SH-SY5Y (cell line): ENCODE data around the gene PTK6.
A peak's percentile ranks its signal among the peaks of the same experiment; 100 is the strongest.

Experiments used
- GATA2 ChIP-seq: IDR thresholded peaks from 2 replicates; pipeline ENCODE4 v1.6.1; 2011; ENCODE audit warnings: mild to moderate bottlenecking, low read depth, low read length
- GATA3 ChIP-seq: IDR thresholded peaks from 2 replicates; pipeline ENCODE4 v1.6.1; 2011; ENCODE audit warnings: low read depth, mild to moderate bottlenecking, low read length, moderate library complexity

The PTK6 gene

DNA sequence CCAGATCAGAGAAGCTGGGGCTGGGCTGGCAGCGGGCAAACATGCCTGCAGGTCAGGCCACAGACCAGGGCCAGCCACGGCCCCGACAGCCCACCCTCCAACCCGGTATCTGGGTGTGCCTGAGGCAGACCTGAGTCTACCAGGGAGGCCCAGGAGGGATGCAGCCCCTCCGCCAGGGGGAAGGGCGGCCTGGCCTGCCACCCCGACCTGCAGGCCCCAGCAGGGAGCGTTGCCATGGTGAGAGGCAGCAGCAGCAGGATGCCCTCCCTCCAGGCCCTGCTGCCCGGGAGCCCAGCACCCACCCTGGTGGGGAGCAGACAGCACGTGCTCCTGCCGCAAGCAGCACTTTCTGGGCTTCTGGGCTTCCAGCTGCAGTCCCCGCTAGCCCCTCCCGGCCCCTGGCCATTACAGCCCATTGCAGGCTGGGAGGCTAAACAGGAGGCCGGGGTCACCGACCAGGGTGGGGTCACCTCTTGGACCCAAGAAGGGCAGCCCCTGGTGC, 34.5 kb downstream of the PTK6 start:
- TF ChIP-seq GATA3, result no peak
- no peak for TF ChIP-seq GATA2

DNA sequence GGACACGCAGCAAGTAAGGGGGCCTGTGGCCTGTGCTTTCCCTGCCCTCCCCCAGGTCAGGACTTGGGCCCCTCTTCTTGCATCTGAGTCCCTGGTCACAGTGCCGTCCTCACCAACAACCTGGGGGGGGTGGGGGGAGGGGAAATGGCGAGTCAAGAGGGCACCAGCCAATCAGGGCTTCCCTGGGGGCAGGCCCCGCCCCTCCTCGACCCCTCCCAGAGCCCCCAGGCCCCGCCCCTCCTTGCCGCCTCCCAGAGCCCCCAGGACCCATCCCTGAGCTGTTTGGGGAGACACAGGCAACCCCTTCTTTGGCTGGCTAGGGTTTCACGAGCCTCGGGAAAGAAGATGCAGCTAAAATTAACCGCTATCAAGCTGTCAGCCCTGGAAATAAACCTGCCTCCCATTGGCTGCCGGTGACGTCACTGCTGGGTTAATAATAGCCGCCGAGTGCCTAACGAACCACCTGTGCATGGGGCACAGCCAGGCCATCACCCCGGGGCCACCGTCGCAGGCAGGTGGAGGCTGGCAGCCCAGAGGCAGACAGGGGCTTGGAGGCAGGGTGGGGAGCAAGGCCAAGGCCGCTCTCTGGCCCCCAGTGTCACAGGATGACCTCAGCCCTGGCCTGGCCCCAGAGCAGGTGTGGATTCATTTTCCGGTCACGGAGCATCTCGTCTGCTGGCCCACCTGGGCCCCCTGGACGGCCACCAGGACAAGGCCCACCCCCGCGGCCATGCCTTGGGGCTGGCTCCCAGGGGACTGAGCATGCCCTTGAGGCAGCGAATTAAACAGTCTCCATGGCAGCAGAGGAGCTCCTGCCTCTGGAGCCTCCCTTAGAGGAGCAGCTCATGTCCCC, 35.1 kb downstream of the PTK6 start:
- TF ChIP-seq GATA2, result no peak

- TF ChIP-seq GATA3 (no peak), GATA2 (no peak)
Measured at GRCh38 chr20:63500902-63501817, 36.0 kb downstream of the PTK6 start.

DNA sequence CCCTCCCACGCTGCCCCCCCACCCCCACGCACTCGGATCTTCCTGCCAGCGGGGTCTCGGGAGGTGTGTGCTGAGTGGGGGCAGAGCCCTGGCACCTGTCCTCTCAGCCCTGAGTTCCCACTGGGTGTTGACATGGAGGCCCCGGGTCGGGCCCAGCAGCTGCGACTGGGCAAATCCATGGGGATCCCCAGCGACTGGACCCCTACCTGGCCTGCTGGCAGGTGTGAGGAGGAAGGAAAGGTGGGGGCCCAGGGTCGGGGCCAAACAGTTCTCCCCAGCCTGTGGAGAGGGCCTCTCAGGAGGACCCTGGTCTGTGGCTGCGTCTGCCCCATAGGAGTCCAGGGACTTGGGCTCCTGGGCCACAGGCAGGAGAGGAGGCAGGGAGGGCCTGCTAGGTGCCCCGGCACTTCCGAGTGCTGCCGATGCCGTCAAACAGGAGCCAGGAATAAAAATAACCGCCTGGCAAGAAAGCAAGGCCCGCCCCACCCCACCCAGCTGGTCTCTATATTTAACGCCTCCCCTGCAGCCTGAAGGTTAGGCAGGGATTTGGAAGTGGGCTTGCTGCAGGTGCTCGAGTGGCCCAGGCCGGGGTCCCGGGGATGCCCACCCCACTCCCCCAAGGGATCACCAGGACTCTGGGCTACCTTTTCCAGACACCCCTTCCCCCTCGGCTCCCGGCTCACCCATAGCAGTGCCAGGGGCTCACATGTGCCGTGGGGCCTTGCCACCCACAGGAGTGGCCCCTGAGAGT, 36.9 kb downstream of the PTK6 start:
- TF ChIP-seq GATA3, result no peak
- no peak for TF ChIP-seq GATA2

GRCh38 chr20:63499338-63499969, 37.7 kb downstream of the PTK6 start:
- TF ChIP-seq GATA2 (no peak), GATA3 (no peak)

DNA sequence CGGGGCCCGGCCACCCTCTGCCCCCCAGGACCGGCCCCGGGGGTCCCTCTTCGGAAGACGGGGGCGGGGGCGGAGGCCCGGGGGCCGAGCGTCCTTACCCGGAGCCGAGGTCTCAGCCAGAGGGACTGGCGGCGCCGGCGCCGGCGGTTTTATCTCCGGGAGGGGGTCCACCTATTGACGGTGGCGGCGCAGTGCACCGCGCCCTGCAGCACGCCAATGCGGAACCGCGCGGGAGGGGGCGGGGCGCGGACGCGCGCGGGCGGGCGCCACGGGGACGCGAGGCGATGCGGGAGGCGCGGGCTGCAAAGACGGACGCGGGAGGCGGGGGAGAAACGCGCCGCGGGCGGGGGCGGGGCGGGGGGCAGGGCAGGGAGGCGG, 38.2 kb downstream of the PTK6 start, which contains the start of gene EEF1A2:
EEF1A2 (minus strand) TSS at position 124 of the 378 bp plus-strand sequence. CDS start 1,320 bp downstream, outside the sequence.
- TF ChIP-seq GATA2 (no peak), GATA3 (no peak)

- no peak for TF ChIP-seq GATA3
- peak; percentile 95 for TF ChIP-seq GATA2
Measured at GRCh38 chr20:63497946-63498935, 38.9 kb downstream of the PTK6 start.

- TF ChIP-seq GATA2, result no peak
- no peak for TF ChIP-seq GATA3
Measured at GRCh38 chr20:63497138-63497945, 39.8 kb downstream of the PTK6 start.

DNA sequence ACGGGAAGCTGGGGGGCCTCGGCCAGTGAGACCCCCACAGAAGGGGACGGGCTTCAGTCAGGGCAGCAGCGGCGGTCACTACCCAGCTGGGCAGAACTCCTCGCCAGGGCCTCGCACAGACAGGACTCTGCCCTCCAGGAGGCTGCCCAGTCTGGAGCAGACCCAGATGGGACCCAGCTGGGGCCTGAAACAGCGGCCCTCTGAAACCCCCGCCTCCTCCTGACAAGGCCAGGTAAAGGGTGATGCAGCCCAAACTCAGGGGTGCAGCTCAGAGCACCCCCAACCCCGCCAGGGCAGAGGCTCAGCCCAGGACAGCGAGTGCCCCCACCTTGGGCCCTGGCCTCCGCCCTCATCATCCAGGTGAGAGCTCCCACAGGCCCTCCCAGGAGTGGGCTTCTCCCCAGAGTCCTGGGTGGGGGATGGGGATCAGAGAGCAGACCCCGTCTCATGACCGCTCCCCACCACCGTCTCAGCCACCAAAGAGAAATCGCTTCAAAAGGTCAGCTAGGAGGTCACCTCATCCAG, 40.5 kb downstream of the PTK6 start:
- no peak for TF ChIP-seq GATA3
- no peak for TF ChIP-seq GATA2

- TF ChIP-seq GATA3 (no peak), GATA2 (no peak)
Measured at GRCh38 chr20:63495741-63496595, 41.2 kb downstream of the PTK6 start.
